IMR-90 (cell line): Measurements from ENCODE around the gene MCF2L2. TPM values are rescaled to one million over a fixed set of nuclear protein-coding genes. Genes with fewer than 3 reads are reported as not detected.

Experiments used
- ATAC-seq: fragments of 200-7000 bp; cut with Tn5 transposase; 2 replicates; pipeline ENCODE4 v1.9.1; 2020; ENCODE audit warnings: low read depth, mild to moderate bottlenecking, moderate library complexity
- BruUV-seq: library from RNA; stranded (reverse); fragments of 400-500 nt; replicated peaks from 2 replicates; lab custom pipeline; 2021; lab: Mats Ljungman, UMichigan
- CTCF ChIA-PET: fragments of 300-600 bp; formaldehyde crosslinking; extraction: SDS; loops from one replicate; lab custom pipeline; 2021; ENCODE audit warnings: antibody characterized with exemption; lab: Yijun Ruan, JAX
- POLR2A ChIA-PET: fragments of 300-600 bp; sonication (Branson Sonifier 250); formaldehyde crosslinking; loops from one replicate; lab custom pipeline; 2022; ENCODE audit warnings: antibody characterized with exemption; ENCODE audit not compliant: unreplicated experiment; lab: Charles Lee
- DNase-seq: peaks from one replicate; pipeline ENCODE4 v3.0.0; 2013
- H2AFZ ChIP-seq: replicated peaks from 2 replicates; pipeline ENCODE3; 2013; ENCODE audit warnings: low read length, mild to moderate bottlenecking; ENCODE audit not compliant: poor library complexity
- H2AK5ac ChIP-seq: 2 replicates; pipeline ENCODE4 v1.6.1; 2013; ENCODE audit warnings: low read depth, low read length, inconsistent platforms
- H2AK9ac ChIP-seq: replicated peaks from 2 replicates; pipeline ENCODE3; 2013; ENCODE audit warnings: mild to moderate bottlenecking, low read depth, low read length, moderate library complexity; ENCODE audit not compliant: poor library complexity
- H2BK120ac ChIP-seq: 2 replicates; pipeline ENCODE4 v1.6.1; 2013; ENCODE audit warnings: low read depth, low read length, inconsistent platforms
- H2BK15ac ChIP-seq: 3 replicates; pipeline ENCODE4 v1.6.1; 2013; ENCODE audit warnings: low read depth, low read length, inconsistent platforms
- H2BK20ac ChIP-seq: 2 replicates; pipeline ENCODE4 v1.6.1; 2013; ENCODE audit warnings: low read depth, mild to moderate bottlenecking, inconsistent platforms, low read length, moderate library complexity
- H2BK5ac ChIP-seq: 2 replicates; pipeline ENCODE4 v1.6.1; 2013; ENCODE audit warnings: mild to moderate bottlenecking, low read depth, low read length, inconsistent platforms; ENCODE audit not compliant: poor library complexity, severe bottlenecking
- H3K14ac ChIP-seq: replicated peaks from 2 replicates; pipeline ENCODE4 v1.6.1; 2013; ENCODE audit warnings: low read depth, low read length, inconsistent platforms
- H3K18ac ChIP-seq: 2 replicates; pipeline ENCODE4 v1.6.1; 2013; ENCODE audit warnings: low read depth, low read length, control low read depth
- H3K23ac ChIP-seq: 2 replicates; pipeline ENCODE4 v1.6.1; 2013; ENCODE audit warnings: low read depth, low read length, inconsistent platforms
- H3K27ac ChIP-seq: 2 replicates; pipeline ENCODE4 v1.5.1; 2013; ENCODE audit warnings: mild to moderate bottlenecking, control low read depth, low read length; ENCODE audit not compliant: insufficient read depth
- H3K27me3 ChIP-seq: 2 replicates; pipeline ENCODE4 v1.6.1; 2013; ENCODE audit warnings: low read length; ENCODE audit not compliant: control insufficient read depth, insufficient read depth
- H3K36me3 ChIP-seq: 2 replicates; pipeline ENCODE4 v1.6.1; 2013; ENCODE audit warnings: low read length, mixed read lengths; ENCODE audit not compliant: control insufficient read depth, insufficient read depth
- H3K4ac ChIP-seq: 2 replicates; pipeline ENCODE4 v1.6.1; 2013; ENCODE audit warnings: low read depth, low read length, inconsistent platforms
- H3K4me1 ChIP-seq: 2 replicates; pipeline ENCODE4 v1.6.1; 2013; ENCODE audit warnings: low read length, mixed read lengths; ENCODE audit not compliant: control insufficient read depth, insufficient read depth
- H3K4me2 ChIP-seq: 2 replicates; pipeline ENCODE4 v1.6.1; 2013; ENCODE audit warnings: low read depth, mild to moderate bottlenecking, control low read depth, low read length, moderate library complexity
- H3K4me3 ChIP-seq: 2 replicates; pipeline ENCODE4 v1.5.1; 2013; ENCODE audit warnings: low read depth, mild to moderate bottlenecking, control low read depth, low read length, moderate library complexity; ENCODE audit not compliant: insufficient read depth
- H3K56ac ChIP-seq: 2 replicates; pipeline ENCODE4 v1.6.1; 2013; ENCODE audit warnings: low read length, inconsistent platforms; ENCODE audit not compliant: insufficient read depth; ENCODE audit errors: extremely low read depth
- H3K79me1 ChIP-seq, 2 experiments: 2 replicates each; pipeline ENCODE4 v1.6.1; 2013; ENCODE audit warnings: low read length in 2 of 2, inconsistent platforms in 1 of 2, low read depth in 1 of 2
- H3K9ac ChIP-seq: 2 replicates; pipeline ENCODE4 v1.6.1; 2013; ENCODE audit warnings: low read depth, low read length, control low read depth
- H3K9me1 ChIP-seq: 2 replicates; pipeline ENCODE4 v1.6.1; 2013; ENCODE audit warnings: low read length, inconsistent platforms; ENCODE audit not compliant: insufficient read depth
- H3K9me3 ChIP-seq: 2 replicates; pipeline ENCODE4 v1.6.1; 2013; ENCODE audit warnings: low read length; ENCODE audit not compliant: control insufficient read depth, insufficient read depth
- H4K20me1 ChIP-seq: 2 replicates; pipeline ENCODE4 v1.6.1; 2013; ENCODE audit warnings: low read length, inconsistent platforms; ENCODE audit not compliant: insufficient read depth
- H4K5ac ChIP-seq: 2 replicates; pipeline ENCODE4 v1.6.1; 2013; ENCODE audit warnings: mild to moderate bottlenecking, low read depth, low read length, control low read depth
- H4K8ac ChIP-seq, 2 experiments: 2 replicates each; pipeline ENCODE4 v1.6.1; 2013; ENCODE audit warnings: low read depth in 2 of 2, low read length in 2 of 2, control low read depth in 1 of 2, inconsistent platforms in 1 of 2
- H4K91ac ChIP-seq: 2 replicates; pipeline ENCODE4 v1.6.1; 2013; ENCODE audit warnings: low read depth, low read length, inconsistent platforms; ENCODE audit not compliant: insufficient read depth
- CEBPB ChIP-seq: IDR thresholded peaks from 2 replicates; pipeline ENCODE4 v1.6.1; 2012; ENCODE audit warnings: low read depth, low read length, improper control_type of control experiment
- MAZ ChIP-seq: IDR thresholded peaks from 2 replicates; pipeline ENCODE4 v1.6.1; 2012; ENCODE audit warnings: low read depth, mild to moderate bottlenecking, low read length, improper control_type of control experiment, moderate library complexity, borderline replicate concordance
- MXI1 ChIP-seq: IDR thresholded peaks from 2 replicates; pipeline ENCODE4 v1.6.1; 2012; ENCODE audit warnings: low read depth, mild to moderate bottlenecking, low read length, moderate library complexity, borderline replicate concordance
- WGBS, 2 experiments: methylation state at CpG; one replicate each; pipeline versions ENCODE4 v1.1.5 to v1.1.7; 2013; ENCODE audit warnings: missing lambda C conversion rate in 2 of 2; ENCODE audit not compliant: insufficient read length in 1 of 2; ENCODE audit errors: extremely low coverage in 2 of 2; 5-methylcytosine and 5-hydroxymethylcytosine counted together
- dilution Hi-C: fragments of 300-500 bp; cut with HindIII; formaldehyde crosslinking; loops from one replicate; pipeline ENCODE4 v1.14.3; 2018; ENCODE audit warnings: low sequenced_read_pairs; ENCODE audit not compliant: unreplicated experiment
- in situ Hi-C: fragments of 300-500 bp; cut with MboI; formaldehyde crosslinking; loops from 3 replicates; pipeline ENCODE4 v1.14.3; 2019; ENCODE audit warnings: low sequenced_read_pairs, inconsistent platforms, mixed read lengths
- intact Hi-C: fragments of 100-400 bp; cut with micrococcal nuclease; formaldehyde crosslinking; loops from 2 replicates; pipeline ENCODE4 v1.10.0; 2022
- polyA plus RNA-seq, 3 experiments: library from polyadenylated mRNA; depleted of rRNA; stranded (reverse); fragments of >200 nt; gene quantifications; 2 replicates each; pipeline ENCODE4 v1.2.3, GENCODE V29; 2012; ENCODE audit warnings: low replicate concordance in 1 of 3
- total RNA-seq: library from RNA; depleted of rRNA; stranded (reverse); fragments of >200 nt; gene quantifications from 2 replicates; pipeline ENCODE4 v1.2.3, GENCODE V29; 2012

MCF2L2 gene
- total and polyA plus RNA-seq, 2 of the 4 experiments (the other 2 are of a cell fraction): under 0.01 TPM; not detected in 1

DNA sequence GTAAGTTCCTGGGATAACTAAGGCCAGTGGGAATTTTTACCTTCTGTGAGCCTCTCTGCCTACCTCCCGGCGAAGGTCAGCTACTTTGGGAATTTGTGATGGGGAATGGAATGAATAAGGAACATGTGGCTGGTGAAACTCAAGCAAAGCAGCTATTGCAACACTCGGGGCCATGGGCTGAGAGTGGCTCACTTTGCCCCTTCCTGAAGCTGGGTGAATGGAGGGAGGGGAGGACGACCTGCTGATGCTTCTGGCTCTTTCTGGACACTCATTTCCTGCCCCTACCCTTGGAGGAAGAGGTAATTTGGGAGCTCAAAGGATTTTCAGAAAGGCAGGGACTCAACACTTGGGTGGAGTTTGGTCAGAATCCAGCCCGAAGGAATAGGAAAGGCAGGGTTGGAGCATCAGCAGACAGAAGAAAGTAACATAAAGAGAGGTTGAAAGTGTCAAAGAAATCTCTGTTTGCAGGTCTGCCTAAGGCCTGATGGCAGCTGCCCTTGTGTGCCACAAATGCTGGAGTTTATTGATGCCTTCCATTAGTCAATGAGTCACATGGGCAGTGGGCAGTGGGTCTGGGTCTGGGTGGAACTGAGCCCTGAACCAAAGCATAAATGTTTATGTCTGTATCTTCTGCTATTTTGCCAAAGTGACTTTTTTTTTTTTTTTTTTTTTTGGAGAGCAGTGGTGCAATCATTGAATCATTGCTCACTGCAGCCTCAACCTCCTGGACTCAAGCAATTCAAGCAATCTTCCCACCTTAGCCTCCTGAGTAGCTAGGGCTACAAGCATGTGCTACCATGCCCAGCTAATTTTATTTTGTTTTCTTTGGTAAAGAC lies 278.3 kb downstream of the MCF2L2 start:
- BruUV-seq: no TSS peak
- H3K36me3 ChIP-seq: no peaks in the 10 kb centered on the region
- no peak overlapping the region for H2BK15ac ChIP-seq
- no peak overlapping the region for H4K91ac ChIP-seq
- dilution Hi-C loops (no loop called here), in situ Hi-C loops (no loop called here), intact Hi-C loops (no loop called here)
- ChIA-PET CTCF (no interaction called here), POLR2A (no interaction called here)
- H3K18ac ChIP-seq: no peak overlapping the region
- TF ChIP-seq MXI1 (no peak), MAZ (no peak), CEBPB (peak; percentile 51)
- H3K14ac ChIP-seq: no peak overlapping the region
- no peak overlapping the region for H3K23ac ChIP-seq
- H3K56ac ChIP-seq: no peak overlapping the region
- no peak overlapping the region for H2AK9ac ChIP-seq
- H3K4me3 ChIP-seq: no peak overlapping the region
- H2AK5ac ChIP-seq: no peak overlapping the region
- H3K27ac ChIP-seq: no peak overlapping the region
- ATAC-seq (no peak), DNase-seq (no peak)
- no peak overlapping the region for H4K8ac ChIP-seq
- H2BK5ac ChIP-seq: no peak overlapping the region
- H2BK20ac ChIP-seq: no peak overlapping the region
- H2AFZ ChIP-seq: no peak overlapping the region
- no peak overlapping the region for H3K4me2 ChIP-seq
- H4K20me1 ChIP-seq: no peaks in the 10 kb centered on the region
- no peaks in the 10 kb centered on the region for H3K9me3 ChIP-seq
- H3K9me1 ChIP-seq: no peaks in the 10 kb centered on the region
- no peaks in the 10 kb centered on the region for H3K79me1 ChIP-seq
- no peak overlapping the region for H3K4ac ChIP-seq
- no peaks in the 10 kb centered on the region; the same call in 1 of the 2 replicates for H3K4me1 ChIP-seq
- no peak overlapping the region for H2BK120ac ChIP-seq
- H3K9ac ChIP-seq: no peak overlapping the region
- H4K5ac ChIP-seq: no peak overlapping the region
- 45% methylated on average over 1 of the region's 5 CpGs; no CpG with 5 or more reads in 1 of the 2 experiments for WGBS, 2 experiments
- peaks cover 28% of the 10 kb centered on the region for H3K27me3 ChIP-seq
